Measurements from ENCODE around the gene ERFL.

The ERFL gene

GRCh38 chr19:41869374-41869955, 58.8 kb downstream of the ERFL start:
- in situ Hi-C loops (cut with MboI; ENCODE audit: low pct_unique_long_range_greater_than_20kb, low sequenced_read_pairs, unreplicated experiment) = no loop called here
- no peak for DNase-seq (ENCODE audit: low spot score)
- TF ChIP-seq, protein P1, sequence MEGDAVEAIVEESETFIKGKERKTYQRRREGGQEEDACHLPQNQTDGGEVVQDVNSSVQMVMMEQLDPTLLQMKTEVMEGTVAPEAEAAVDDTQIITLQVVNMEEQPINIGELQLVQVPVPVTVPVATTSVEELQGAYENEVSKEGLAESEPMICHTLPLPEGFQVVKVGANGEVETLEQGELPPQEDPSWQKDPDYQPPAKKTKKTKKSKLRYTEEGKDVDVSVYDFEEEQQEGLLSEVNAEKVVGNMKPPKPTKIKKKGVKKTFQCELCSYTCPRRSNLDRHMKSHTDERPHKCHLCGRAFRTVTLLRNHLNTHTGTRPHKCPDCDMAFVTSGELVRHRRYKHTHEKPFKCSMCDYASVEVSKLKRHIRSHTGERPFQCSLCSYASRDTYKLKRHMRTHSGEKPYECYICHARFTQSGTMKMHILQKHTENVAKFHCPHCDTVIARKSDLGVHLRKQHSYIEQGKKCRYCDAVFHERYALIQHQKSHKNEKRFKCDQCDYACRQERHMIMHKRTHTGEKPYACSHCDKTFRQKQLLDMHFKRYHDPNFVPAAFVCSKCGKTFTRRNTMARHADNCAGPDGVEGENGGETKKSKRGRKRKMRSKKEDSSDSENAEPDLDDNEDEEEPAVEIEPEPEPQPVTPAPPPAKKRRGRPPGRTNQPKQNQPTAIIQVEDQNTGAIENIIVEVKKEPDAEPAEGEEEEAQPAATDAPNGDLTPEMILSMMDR (IDR thresholded peaks at IDR 0.05; ENCODE audit: extremely low read depth, insufficient read depth, missing control alignments) = no peak

DNA sequence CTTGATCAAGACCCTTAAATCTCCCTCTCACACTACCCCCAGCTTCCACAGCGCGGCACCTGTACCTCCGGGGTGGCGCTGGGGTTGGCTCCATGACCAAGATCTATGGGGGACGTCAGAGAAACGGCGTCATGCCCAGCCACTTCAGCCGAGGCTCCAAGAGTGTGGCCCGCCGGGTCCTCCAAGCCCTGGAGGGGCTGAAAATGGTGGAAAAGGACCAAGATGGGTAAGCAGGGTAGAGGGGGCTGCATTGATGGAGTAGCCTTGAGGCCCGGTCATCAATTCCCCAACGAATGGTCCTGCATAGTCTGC, 59.3 kb downstream of the ERFL start:
- no peak for DNase-seq (ENCODE audit: low spot score)
- in situ Hi-C loops (cut with MboI; ENCODE audit: low pct_unique_long_range_greater_than_20kb, low sequenced_read_pairs, unreplicated experiment) = no loop called here
- TF ChIP-seq, protein P1 (IDR thresholded peaks at IDR 0.05; ENCODE audit: extremely low read depth, insufficient read depth, missing control alignments) = no peak

DNA sequence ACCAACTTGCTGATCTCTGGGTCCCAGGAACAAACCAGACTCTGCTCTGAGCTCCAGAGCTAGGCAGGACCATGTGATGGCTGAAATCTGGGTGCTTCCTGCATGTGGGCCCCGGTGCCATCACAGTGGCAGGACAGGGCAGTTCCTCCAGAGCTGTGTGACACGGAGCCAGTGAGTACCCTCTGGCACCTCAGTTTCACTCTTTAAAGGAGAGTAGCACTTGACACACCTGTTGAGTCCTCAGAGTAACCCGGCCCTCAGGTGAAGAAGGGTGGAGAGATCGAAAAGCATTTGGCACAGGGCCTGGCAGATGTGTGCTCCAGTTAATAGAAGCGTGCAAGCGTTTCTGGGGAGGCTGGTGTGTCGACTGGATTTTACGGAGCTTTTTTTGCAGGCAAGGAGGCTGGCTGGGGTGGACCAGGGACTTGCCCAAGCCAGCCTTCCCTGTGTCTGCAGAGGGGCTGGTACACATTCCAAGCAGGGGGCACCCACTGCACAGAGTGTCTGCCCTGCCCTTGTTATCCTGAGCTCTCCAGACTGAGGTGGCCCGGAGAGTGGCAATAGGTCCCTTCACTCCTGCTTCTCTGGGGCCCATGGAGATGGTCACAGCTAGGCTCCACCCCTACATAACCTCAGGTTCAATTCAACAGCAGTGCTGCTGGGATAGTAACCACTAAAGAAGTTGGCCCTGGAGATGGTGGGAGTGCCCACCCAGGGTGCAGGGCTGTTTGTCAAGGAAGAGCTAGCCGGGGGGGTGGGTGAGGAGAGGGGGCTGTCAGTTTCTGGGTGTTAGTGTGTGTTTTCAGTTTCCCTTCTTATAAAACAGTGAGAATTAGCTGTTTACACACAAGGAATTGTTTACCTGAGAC, 59.9 kb downstream of the ERFL start:
- in situ Hi-C loops (cut with MboI; ENCODE audit: low pct_unique_long_range_greater_than_20kb, low sequenced_read_pairs, unreplicated experiment) = no loop called here
- TF ChIP-seq, protein P1 (IDR thresholded peaks at IDR 0.05; ENCODE audit: extremely low read depth, insufficient read depth, missing control alignments) = no peak
- DNase-seq (ENCODE audit: low spot score) = no peak

DNA sequence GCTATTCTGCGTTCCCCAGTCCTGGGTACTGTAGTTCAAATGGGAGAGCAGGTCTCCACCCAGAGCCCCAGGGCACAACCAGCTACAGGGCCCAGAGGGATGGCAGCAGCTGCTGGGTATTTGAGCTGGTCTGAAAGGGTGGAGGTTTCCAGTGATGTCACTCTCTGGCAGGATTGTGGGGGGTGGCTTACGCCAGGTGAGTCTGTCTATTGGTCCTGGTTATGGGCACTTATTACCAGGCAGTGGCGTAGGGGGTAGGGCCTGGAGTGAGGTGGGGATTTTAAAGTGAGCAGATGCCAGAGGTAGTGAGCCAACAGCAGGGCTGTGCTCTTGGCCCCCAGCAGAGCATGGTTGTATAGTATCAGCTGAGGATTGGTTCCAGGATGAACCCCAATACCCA, 62.0 kb downstream of the ERFL start:
- DNase-seq (ENCODE audit: low spot score) = no peak

DNA sequence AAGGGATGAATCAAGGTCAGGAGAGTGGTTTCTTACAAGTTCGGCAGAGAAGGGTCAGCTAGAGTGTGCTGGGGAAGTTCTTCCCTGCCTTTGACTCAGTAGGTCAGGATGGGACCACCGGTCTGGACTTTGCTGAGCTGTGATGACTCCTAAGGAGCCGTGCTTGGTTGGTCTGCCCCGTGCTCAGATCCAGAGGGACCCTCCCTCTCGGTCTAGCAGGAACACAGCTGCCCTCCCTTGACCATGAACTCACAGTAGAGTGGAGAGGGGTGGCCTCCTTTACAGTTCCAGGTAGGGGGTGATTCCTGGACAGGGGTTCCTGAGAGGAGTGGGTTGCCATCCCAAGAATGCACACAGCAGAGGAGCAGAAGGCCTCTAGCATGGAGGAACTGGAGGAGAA, 63.9 kb downstream of the ERFL start:
- no peak for DNase-seq (ENCODE audit: low spot score)
- in situ Hi-C loops (cut with MboI; ENCODE audit: low pct_unique_long_range_greater_than_20kb, low sequenced_read_pairs, unreplicated experiment) = no loop called here
- TF ChIP-seq, protein P1 (IDR thresholded peaks at IDR 0.05; ENCODE audit: extremely low read depth, insufficient read depth, missing control alignments) = no peak

More for the DNA sequence above, 62.0 kb downstream of the ERFL start:
- in situ Hi-C loops (cut with MboI; ENCODE audit: low pct_unique_long_range_greater_than_20kb, low sequenced_read_pairs, unreplicated experiment) = no loop called here
- TF ChIP-seq, protein P1 (IDR thresholded peaks at IDR 0.05; ENCODE audit: extremely low read depth, insufficient read depth, missing control alignments) = no peak

DNA sequence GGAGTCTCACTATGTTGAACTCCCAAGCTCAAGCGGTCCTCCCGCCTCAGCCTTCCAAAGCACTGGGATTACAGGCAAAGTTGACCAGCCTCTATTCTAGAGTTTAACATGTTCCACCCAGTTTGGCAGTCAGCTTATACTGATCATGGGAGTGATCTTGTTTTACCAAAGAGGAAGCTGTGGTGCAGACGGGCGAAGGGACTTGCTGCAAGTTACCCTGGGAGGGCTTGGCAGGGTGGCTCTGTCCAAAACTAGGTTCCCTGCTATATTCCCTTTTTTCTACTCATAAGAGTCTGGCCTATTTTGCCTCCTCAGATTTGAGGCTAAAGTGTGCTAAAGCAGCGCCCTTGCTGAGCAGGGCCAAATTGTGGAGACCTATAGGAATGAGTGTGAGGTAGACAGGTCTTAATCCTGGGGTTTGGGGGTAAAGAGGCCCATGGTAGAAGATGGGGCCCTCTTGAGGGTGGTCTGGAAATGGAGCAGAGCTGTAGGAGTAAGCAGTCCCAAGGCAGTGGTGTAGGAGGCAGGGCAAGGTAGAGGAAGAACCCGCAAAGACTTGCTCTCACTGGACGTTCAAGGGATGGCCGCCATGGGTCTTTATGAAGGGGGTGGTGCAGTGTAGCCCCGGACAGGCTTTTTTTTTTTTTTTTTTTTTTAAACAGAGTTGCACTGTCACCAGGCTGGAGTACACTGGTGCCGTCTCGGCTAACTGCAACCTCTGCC, 64.9 kb downstream of the ERFL start:
- TF ChIP-seq, protein P1 (IDR thresholded peaks at IDR 0.05; ENCODE audit: extremely low read depth, insufficient read depth, missing control alignments) = no peak

More for the DNA sequence above, 64.9 kb downstream of the ERFL start:
- no peak for DNase-seq (ENCODE audit: low spot score)
- in situ Hi-C loops (cut with MboI; ENCODE audit: low pct_unique_long_range_greater_than_20kb, low sequenced_read_pairs, unreplicated experiment) = no loop called here

All from GM13977 (cell line).